IPS-NIHi11 (cell line): Measurements from ENCODE around the gene SLC5A5.
A peak's percentile ranks its signal among the peaks of the same experiment; 100 is the strongest.
"Not testable (repeated sequence)": the region's sequence is repeated elsewhere in the genome, so short reads cannot be mapped to it uniquely, and the experiment has no call there.

ENCODE experiments used
- DNase-seq: peaks from one replicate; pipeline ENCODE4 v3.0.0; 2012; ENCODE audit warnings: mixed read lengths, low spot score

SLC5A5 gene

GRCh38 chr19:17919122-17919521 is 47.4 kb downstream of the SLC5A5 start:
- DNase-seq = not testable (repeated sequence)

- DNase-seq = no peak
These were observed 48.8 kb downstream of the SLC5A5 start for GRCh38 chr19:17920527-17920926.

GRCh38 chr19:17922138-17922537 is 50.4 kb downstream of the SLC5A5 start:
- DNase-seq = no peak

- no peak for DNase-seq
These were observed 54.3 kb downstream of the SLC5A5 start for GRCh38 chr19:17926044-17926443.

- no peak for DNase-seq
These were observed 57.3 kb downstream of the SLC5A5 start for GRCh38 chr19:17929056-17929455.

GRCh38 chr19:17931532-17932191 is 59.9 kb downstream of the SLC5A5 start:
- DNase-seq = peak; percentile 85

- peak; percentile 95 for DNase-seq
These were observed 61.0 kb downstream of the SLC5A5 start, which contains the start of gene CCDC124 for GRCh38 chr19:17932485-17933338. TSS of gene CCDC124 (plus strand) at chr19:17933015. CDS start at chr19:17936421, 3,406 bp downstream.

GRCh38 chr19:17933414-17934129 is 61.8 kb downstream of the SLC5A5 start:
- DNase-seq = no peak

- no peak for DNase-seq
These were observed 64.6 kb downstream of the SLC5A5 start for GRCh38 chr19:17936379-17936778.

GRCh38 chr19:17937371-17937900 is 65.7 kb downstream of the SLC5A5 start:
- DNase-seq = no peak

GRCh38 chr19:17938092-17938845 is 66.5 kb downstream of the SLC5A5 start:
- peak; percentile 85 for DNase-seq

- no peak for DNase-seq
These were observed 70.4 kb downstream of the SLC5A5 start for GRCh38 chr19:17942181-17942580.

GRCh38 chr19:17942582-17943273 is 71.0 kb downstream of the SLC5A5 start:
- DNase-seq = no peak

- peak; percentile 78 for DNase-seq
These were observed 71.8 kb downstream of the SLC5A5 start for GRCh38 chr19:17943274-17944221.

GRCh38 chr19:17944301-17944700 is 72.6 kb downstream of the SLC5A5 start:
- no peak for DNase-seq
